Right atrium auricular region (tissue), 2 donors: ENCODE measurements around the gene RPL41. TPM values are rescaled to one million over a fixed set of nuclear protein-coding genes. Genes with fewer than 3 reads are reported as not detected.
"Not testable (repeated sequence)": the region's sequence is repeated elsewhere in the genome, so short reads cannot be mapped to it uniquely, and the experiment has no call there.

ENCODE experiments used
- DNase-seq: peaks from one replicate; pipeline ENCODE4 v3.0.0-alpha.2; 2019; ENCODE audit warnings: low spot score
- H3K27ac ChIP-seq, 2 donors: fragments of 200-600 bp; sonication (generic); 1 replicate in 1 of 2; 2 replicates in 1 of 2; pipeline ENCODE4 v1.5.1; 2016 to 2019
- H3K27me3 ChIP-seq, 2 donors: fragments of 200-600 bp; sonication (generic); one replicate each; pipeline versions ENCODE4 v1.5.1 to v1.6.0; 2017 to 2019
- H3K36me3 ChIP-seq: fragments of 200-600 bp; sonication (generic); one replicate; pipeline ENCODE4 v1.5.1; 2016
- H3K4me1 ChIP-seq, 2 donors: fragments of 200-600 bp; sonication (generic); one replicate each; pipeline versions ENCODE4 v1.5.1 to v1.6.0; 2017 to 2019
- H3K4me3 ChIP-seq, 2 donors: fragments of 200-600 bp; sonication (generic); 1 replicate in 1 of 2; 2 replicates in 1 of 2; pipeline ENCODE4 v1.5.1; 2017 to 2019; ENCODE audit warnings: mild to moderate bottlenecking in 1 of 2, moderate library complexity in 1 of 2
- H3K9me3 ChIP-seq, 2 donors: fragments of 200-600 bp; sonication (generic); one replicate each; pipeline ENCODE4 v1.5.1; 2019
- CTCF ChIP-seq, 2 donors: fragments of 200-600 bp; sonication (generic); IDR thresholded peaks; one replicate each; pipeline ENCODE4 v1.5.1; 2019; ENCODE audit warnings: antibody characterized with exemption in 2 of 2
- total RNA-seq, 2 donors: library from RNA; depleted of rRNA; stranded (reverse); fragments of >200 nt; gene quantifications; one replicate each; pipeline ENCODE4 v1.1.0, GENCODE V29; 2016

Gene RPL41
- total RNA-seq, result 1,000 to 10,000 TPM in 1 of 2 donors, 100 to 1,000 TPM in 1; 606 to 2,188 TPM

- no peaks in the 10 kb centered on the region for H3K27me3 ChIP-seq
- no peak for TF ChIP-seq CTCF (IDR thresholded peaks at IDR 0.05)
- peaks cover 0 to 36% of the 10 kb centered on the region in 2 donors for H3K4me1 ChIP-seq
- peak; percentile 97 for DNase-seq
- peak within 1 kb of the TSS; percentile 71 to 76 for H3K4me3 ChIP-seq
- H3K36me3 ChIP-seq, result peaks cover 30% of the 10 kb centered on the region
- peak within 1 kb of the TSS; percentile 94 to 95 for H3K27ac ChIP-seq
- H3K9me3 ChIP-seq, result no peaks in the 10 kb centered on the region
Measured at GRCh38 chr12:56116267-56117081, at the start of gene RPL41. Gene RPL41 (plus strand): TSS chr12:56116633.

GRCh38 chr12:56071648-56072047 lies 44.8 kb upstream of the RPL41 start:
- TF ChIP-seq CTCF (IDR thresholded peaks at IDR 0.05), result no peak
- DNase-seq, result no peak
- Histone ChIP-seq H3K36me3 (no peaks in the 10 kb centered on the region), H3K9me3 (no peaks in the 10 kb centered on the region), H3K27ac (no peak overlapping the region), H3K4me1 (no peaks in the 10 kb centered on the region), H3K27me3 (no peaks in the 10 kb centered on the region), H3K4me3 (no peak overlapping the region)

- H3K27ac ChIP-seq, result no peak overlapping the region
- H3K9me3 ChIP-seq, result no peaks in the 10 kb centered on the region
- no peak overlapping the region for H3K4me3 ChIP-seq
- H3K36me3 ChIP-seq, result no peaks in the 10 kb centered on the region
- no peaks in the 10 kb centered on the region for H3K27me3 ChIP-seq
- H3K4me1 ChIP-seq, result peaks cover 0 to 3% of the 10 kb centered on the region in 2 donors
- DNase-seq, result no peak
- no peak for TF ChIP-seq CTCF (IDR thresholded peaks at IDR 0.05)
Measured at GRCh38 chr12:56074396-56074795, 42.0 kb upstream of the RPL41 start.

GRCh38 chr12:56077966-56078365 lies 38.5 kb upstream of the RPL41 start:
- not testable (repeated sequence) for DNase-seq, H3K36me3 ChIP-seq, H3K4me3 ChIP-seq, H3K27me3 ChIP-seq, H3K9me3 ChIP-seq, H3K27ac ChIP-seq
- H3K4me1 ChIP-seq, result peaks cover 0 to 15% of the 10 kb centered on the region in 2 donors

- DNase-seq, result no peak
- H3K4me3 ChIP-seq, result no peak overlapping the region
- H3K4me1 ChIP-seq, result peaks cover 0 to 15% of the 10 kb centered on the region in 2 donors
- H3K9me3 ChIP-seq, result no peaks in the 10 kb centered on the region
- no peaks in the 10 kb centered on the region for H3K27me3 ChIP-seq
- H3K36me3 ChIP-seq, result no peaks in the 10 kb centered on the region
- TF ChIP-seq CTCF (IDR thresholded peaks at IDR 0.05), result no peak
- no peak overlapping the region for H3K27ac ChIP-seq
Measured at GRCh38 chr12:56078427-56078826, 38.0 kb upstream of the RPL41 start.

- Histone ChIP-seq H3K36me3 (no peaks in the 10 kb centered on the region), H3K27ac (peak overlapping the region; percentile 34 to 56), H3K27me3 (no peaks in the 10 kb centered on the region), H3K4me1 (peaks cover 0 to 15% of the 10 kb centered on the region in 2 donors), H3K9me3 (no peaks in the 10 kb centered on the region), H3K4me3 (peak overlapping the region; percentile 36 to 59)
- TF ChIP-seq CTCF (IDR thresholded peaks at IDR 0.05), result peak; percentile 74 to 76
- peak; percentile 90 for DNase-seq
Measured at GRCh38 chr12:56078931-56079722, 37.3 kb upstream of the RPL41 start.
